Testis (tissue), 2 donors: ENCODE results near the gene SYCE3.

Experiments used
- POLR2A ChIP-seq: fragments of 450-650 bp; IDR thresholded peaks from one replicate; pipeline ENCODE4 v1.6.1; 2017; ENCODE audit warnings: antibody characterized with exemption, mild to moderate bottlenecking, moderate library complexity
- TF ChIP-seq, protein P1 (sequence below), 3 experiments: fragments of 450-650 bp in 2 of 3; fragments of 200-600 bp in 1 of 3; sonication (generic) in 1 of 3; IDR thresholded peaks; one replicate each; pipeline ENCODE4 v1.5.1; 2016 to 2019; ENCODE audit warnings: antibody characterized with exemption in 3 of 3, mild to moderate bottlenecking in 2 of 3, moderate library complexity in 1 of 3

DNA sequence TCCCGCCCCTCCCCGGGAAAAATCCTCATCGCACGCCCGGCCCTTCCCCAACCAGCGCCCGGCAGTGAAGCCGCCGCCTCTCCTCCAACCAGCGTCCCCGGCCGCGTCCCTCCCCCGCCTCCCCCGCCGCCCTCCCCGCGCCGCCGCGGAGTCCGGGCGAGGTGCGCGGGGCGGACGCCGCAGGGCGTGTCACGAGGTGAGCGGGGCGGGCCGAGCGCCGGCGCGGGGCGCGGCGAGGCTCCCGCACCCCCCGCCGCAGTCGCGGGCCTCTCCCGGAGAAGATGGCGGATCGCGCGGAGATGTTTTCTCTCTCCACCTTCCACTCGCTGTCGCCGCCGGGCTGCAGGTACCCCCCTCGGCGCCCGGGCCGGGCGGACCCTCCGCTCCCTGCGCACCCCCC lies 37.8 kb upstream of the SYCE3 start, which contains the start of gene MAPK8IP2:
- no peak for TF ChIP-seq POLR2A
- TF ChIP-seq, protein P1, sequence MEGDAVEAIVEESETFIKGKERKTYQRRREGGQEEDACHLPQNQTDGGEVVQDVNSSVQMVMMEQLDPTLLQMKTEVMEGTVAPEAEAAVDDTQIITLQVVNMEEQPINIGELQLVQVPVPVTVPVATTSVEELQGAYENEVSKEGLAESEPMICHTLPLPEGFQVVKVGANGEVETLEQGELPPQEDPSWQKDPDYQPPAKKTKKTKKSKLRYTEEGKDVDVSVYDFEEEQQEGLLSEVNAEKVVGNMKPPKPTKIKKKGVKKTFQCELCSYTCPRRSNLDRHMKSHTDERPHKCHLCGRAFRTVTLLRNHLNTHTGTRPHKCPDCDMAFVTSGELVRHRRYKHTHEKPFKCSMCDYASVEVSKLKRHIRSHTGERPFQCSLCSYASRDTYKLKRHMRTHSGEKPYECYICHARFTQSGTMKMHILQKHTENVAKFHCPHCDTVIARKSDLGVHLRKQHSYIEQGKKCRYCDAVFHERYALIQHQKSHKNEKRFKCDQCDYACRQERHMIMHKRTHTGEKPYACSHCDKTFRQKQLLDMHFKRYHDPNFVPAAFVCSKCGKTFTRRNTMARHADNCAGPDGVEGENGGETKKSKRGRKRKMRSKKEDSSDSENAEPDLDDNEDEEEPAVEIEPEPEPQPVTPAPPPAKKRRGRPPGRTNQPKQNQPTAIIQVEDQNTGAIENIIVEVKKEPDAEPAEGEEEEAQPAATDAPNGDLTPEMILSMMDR (IDR thresholded peaks at IDR 0.05), result no peak
